ENCODE data around the gene ABCB9.
"Not testable (repeated sequence)": the region's sequence is repeated elsewhere in the genome, so short reads cannot be mapped to it uniquely, and the experiment has no call there.

DNA sequence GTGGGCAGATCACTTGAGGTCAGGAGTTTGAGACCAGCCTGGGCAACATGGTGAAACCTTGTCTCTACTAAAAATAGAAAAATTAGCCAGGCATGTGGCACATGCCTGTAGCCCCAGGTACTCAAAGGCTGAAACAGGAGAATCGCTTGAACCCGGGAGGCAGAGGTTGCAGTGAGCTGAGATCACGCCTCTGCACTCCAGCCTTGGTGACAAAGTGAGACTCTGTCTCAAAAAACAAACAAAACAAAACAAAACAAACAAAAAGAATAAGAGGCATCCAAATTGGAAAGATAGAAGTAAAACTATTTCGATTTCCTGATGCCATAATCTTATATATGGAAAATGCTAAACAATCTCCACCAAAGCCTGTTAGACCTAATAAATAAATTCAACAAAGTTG is 48.2 kb upstream of the ABCB9 start:
- TF ChIP-seq, protein P1, sequence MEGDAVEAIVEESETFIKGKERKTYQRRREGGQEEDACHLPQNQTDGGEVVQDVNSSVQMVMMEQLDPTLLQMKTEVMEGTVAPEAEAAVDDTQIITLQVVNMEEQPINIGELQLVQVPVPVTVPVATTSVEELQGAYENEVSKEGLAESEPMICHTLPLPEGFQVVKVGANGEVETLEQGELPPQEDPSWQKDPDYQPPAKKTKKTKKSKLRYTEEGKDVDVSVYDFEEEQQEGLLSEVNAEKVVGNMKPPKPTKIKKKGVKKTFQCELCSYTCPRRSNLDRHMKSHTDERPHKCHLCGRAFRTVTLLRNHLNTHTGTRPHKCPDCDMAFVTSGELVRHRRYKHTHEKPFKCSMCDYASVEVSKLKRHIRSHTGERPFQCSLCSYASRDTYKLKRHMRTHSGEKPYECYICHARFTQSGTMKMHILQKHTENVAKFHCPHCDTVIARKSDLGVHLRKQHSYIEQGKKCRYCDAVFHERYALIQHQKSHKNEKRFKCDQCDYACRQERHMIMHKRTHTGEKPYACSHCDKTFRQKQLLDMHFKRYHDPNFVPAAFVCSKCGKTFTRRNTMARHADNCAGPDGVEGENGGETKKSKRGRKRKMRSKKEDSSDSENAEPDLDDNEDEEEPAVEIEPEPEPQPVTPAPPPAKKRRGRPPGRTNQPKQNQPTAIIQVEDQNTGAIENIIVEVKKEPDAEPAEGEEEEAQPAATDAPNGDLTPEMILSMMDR (IDR thresholded peaks at IDR 0.05) = not testable (repeated sequence)
- TF ChIP-seq EP300 (IDR thresholded peaks at IDR 0.05) = not testable (repeated sequence)

Data from upper lobe of left lung (tissue), 4 donors.